DOHH2 (cell line): ENCODE data around the gene USH2A.

Source experiments
- H3F3A ChIP-seq: fragments of 200-600 bp; sonication (generic), shearing (Covaris generic); 2 replicates; pipeline ENCODE4 v1.6.0; 2016; ENCODE audit warnings: antibody characterized with exemption, mild to moderate bottlenecking; ENCODE audit not compliant: control insufficient read depth, insufficient read depth
- H3K27ac ChIP-seq: fragments of 200-600 bp; sonication (generic); 2 replicates; pipeline ENCODE4 v1.5.1; 2014; ENCODE audit warnings: low read depth, mild to moderate bottlenecking, low read length, moderate library complexity
- H3K27me3 ChIP-seq: fragments of 200-600 bp; sonication (generic); 2 replicates; pipeline ENCODE4 v1.6.1; 2014; ENCODE audit warnings: mild to moderate bottlenecking, low read length, mixed read lengths; ENCODE audit not compliant: control insufficient read depth
- H3K36me3 ChIP-seq: fragments of 200-600 bp; sonication (generic); 2 replicates; pipeline ENCODE4 v1.6.1; 2014; ENCODE audit warnings: mild to moderate bottlenecking, low read length, moderate library complexity, mixed read lengths; ENCODE audit not compliant: control insufficient read depth
- H3K4me1 ChIP-seq: fragments of 200-600 bp; sonication (generic); 2 replicates; pipeline ENCODE4 v1.6.1; 2014; ENCODE audit warnings: mild to moderate bottlenecking, low read length, mixed read lengths; ENCODE audit not compliant: control insufficient read depth
- H3K4me2 ChIP-seq: fragments of 200-600 bp; sonication (generic); 2 replicates; pipeline ENCODE4 v1.6.0; 2014; ENCODE audit warnings: mild to moderate bottlenecking, low read length, moderate library complexity
- H3K4me3 ChIP-seq: fragments of 200-600 bp; sonication (generic); 2 replicates; pipeline ENCODE4 v1.5.1; 2014; ENCODE audit warnings: mild to moderate bottlenecking, low read length, mixed read lengths
- H3K79me2 ChIP-seq: fragments of 200-600 bp; sonication (generic); 2 replicates; pipeline ENCODE4 v1.6.1; 2014; ENCODE audit warnings: mild to moderate bottlenecking, low read length, mixed read lengths; ENCODE audit not compliant: control insufficient read depth
- H3K9me2 ChIP-seq: fragments of 200-600 bp; sonication (generic); replicated peaks from 2 replicates; pipeline ENCODE4 v1.6.1; 2014; ENCODE audit warnings: mild to moderate bottlenecking, low read length, mixed read lengths; ENCODE audit not compliant: control insufficient read depth
- H3K9me3 ChIP-seq: fragments of 200-600 bp; sonication (generic); 2 replicates; pipeline ENCODE4 v1.6.1; 2014; ENCODE audit warnings: antibody characterized with exemption, low read length, mixed read lengths; ENCODE audit not compliant: control insufficient read depth, insufficient read depth
- H4K20me1 ChIP-seq: fragments of 200-600 bp; sonication (generic); 2 replicates; pipeline ENCODE4 v1.6.0; 2014; ENCODE audit warnings: low read depth, mild to moderate bottlenecking, antibody characterized with exemption, low read length, moderate library complexity; ENCODE audit not compliant: control insufficient read depth, insufficient read depth
- EZH2phosphoT487 ChIP-seq: fragments of 200-600 bp; sonication (generic); IDR thresholded peaks from 2 replicates; pipeline ENCODE4 v1.6.1; 2017; ENCODE audit warnings: borderline replicate concordance, mild to moderate bottlenecking, antibody characterized with exemption, low read length, moderate library complexity, mixed read lengths
- TF ChIP-seq, protein P1 (sequence below): fragments of 200-600 bp; sonication (generic); IDR thresholded peaks from one replicate; pipeline ENCODE4 v1.5.1; 2014; ENCODE audit warnings: antibody characterized with exemption, mild to moderate bottlenecking, low read depth, low read length; ENCODE audit not compliant: poor library complexity, severe bottlenecking

Gene USH2A

DNA sequence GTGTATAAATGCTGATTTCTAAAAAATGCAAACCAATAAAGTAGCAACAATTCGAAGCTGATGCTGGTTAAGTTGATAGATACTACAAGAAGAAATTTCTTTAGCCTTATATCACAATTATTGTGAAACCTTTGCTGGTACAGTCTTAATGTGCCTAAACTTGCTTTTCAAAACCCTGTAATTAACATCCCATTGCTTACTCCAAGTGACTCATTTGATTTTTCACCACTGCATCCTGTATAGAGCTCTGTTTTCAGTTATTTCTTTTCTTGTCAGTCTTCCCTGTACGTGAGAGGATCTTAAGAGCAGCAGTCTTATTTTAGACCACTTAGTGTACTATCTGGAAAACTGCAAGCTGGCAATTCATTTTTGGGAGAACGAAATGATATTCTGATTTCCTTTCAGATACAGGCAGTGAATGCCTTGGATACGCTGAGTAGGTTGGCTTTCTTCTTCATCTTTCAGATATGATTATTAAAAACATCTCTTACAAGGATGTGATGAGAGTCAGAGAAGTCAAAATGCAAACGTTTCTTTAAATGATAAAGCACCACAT is 645.8 kb downstream of the USH2A start:
- Histone ChIP-seq H3K27me3 (no peaks in the 10 kb centered on the region), H3K4me3 (no peak overlapping the region), H3K9me3 (no peaks in the 10 kb centered on the region), H3K27ac (no peak overlapping the region), H3K36me3 (no peaks in the 10 kb centered on the region), H4K20me1 (no peaks in the 10 kb centered on the region), H3K4me2 (no peak overlapping the region), H3K79me2 (no peaks in the 10 kb centered on the region), H3K4me1 (no peaks in the 10 kb centered on the region), H3K9me2 (no peaks in the 10 kb centered on the region), H3F3A (no peaks in the 10 kb centered on the region)
- TF ChIP-seq, protein P1, sequence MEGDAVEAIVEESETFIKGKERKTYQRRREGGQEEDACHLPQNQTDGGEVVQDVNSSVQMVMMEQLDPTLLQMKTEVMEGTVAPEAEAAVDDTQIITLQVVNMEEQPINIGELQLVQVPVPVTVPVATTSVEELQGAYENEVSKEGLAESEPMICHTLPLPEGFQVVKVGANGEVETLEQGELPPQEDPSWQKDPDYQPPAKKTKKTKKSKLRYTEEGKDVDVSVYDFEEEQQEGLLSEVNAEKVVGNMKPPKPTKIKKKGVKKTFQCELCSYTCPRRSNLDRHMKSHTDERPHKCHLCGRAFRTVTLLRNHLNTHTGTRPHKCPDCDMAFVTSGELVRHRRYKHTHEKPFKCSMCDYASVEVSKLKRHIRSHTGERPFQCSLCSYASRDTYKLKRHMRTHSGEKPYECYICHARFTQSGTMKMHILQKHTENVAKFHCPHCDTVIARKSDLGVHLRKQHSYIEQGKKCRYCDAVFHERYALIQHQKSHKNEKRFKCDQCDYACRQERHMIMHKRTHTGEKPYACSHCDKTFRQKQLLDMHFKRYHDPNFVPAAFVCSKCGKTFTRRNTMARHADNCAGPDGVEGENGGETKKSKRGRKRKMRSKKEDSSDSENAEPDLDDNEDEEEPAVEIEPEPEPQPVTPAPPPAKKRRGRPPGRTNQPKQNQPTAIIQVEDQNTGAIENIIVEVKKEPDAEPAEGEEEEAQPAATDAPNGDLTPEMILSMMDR, result no peak
- TF ChIP-seq EZH2phosphoT487, result no peak

DNA sequence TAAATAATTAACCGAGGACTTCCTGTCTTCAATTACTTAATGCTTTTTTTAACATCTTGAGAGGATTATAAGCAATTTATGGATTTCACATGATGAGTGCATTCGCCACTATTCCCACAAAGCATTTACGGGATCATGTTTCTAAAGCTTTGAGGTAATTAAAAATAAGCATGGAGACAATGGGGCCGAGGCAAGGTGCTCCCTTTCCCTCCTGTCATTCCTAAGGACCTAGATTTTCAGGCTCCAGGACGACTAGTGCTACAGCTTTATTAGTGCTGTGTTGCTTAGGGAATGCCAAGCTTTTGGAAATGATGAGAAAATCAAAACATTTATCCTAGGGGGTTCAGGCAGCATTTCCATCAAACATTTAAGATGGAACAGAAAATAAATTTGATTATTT is 646.9 kb downstream of the USH2A start:
- Histone ChIP-seq H3K36me3 (no peaks in the 10 kb centered on the region), H3K9me2 (no peaks in the 10 kb centered on the region)

DNA sequence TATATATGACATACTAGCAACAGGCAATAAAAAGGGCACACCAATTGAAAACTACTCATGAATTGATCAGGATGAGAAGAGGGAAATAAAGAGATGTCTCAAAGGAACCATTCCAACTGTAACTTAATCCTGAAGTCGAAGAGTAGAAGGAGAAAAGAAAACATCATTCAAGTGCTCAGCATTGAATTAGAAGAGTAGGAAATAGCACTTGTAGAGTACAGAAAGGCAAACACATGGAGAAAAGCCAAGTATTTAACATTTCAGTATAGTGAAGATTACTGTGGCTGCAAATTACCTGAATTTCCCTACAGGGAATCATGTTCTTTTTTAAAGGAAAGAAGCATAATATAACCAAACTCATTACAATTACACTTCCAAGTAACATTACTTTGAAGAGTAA is 651.1 kb downstream of the USH2A start:
- no peaks in the 10 kb centered on the region for H3F3A ChIP-seq
- H3K27me3 ChIP-seq, result no peaks in the 10 kb centered on the region
- H3K4me1 ChIP-seq, result no peaks in the 10 kb centered on the region
- H3K9me3 ChIP-seq, result no peaks in the 10 kb centered on the region
- no peaks in the 10 kb centered on the region for H3K79me2 ChIP-seq
- no peaks in the 10 kb centered on the region for H3K36me3 ChIP-seq
- H4K20me1 ChIP-seq, result no peaks in the 10 kb centered on the region
- no peaks in the 10 kb centered on the region for H3K9me2 ChIP-seq
- no peak overlapping the region for H3K4me2 ChIP-seq
- TF ChIP-seq EZH2phosphoT487, result no peak
- TF ChIP-seq, protein P1, result no peak
- H3K27ac ChIP-seq, result no peak overlapping the region
- H3K4me3 ChIP-seq, result no peak overlapping the region

More for the DNA sequence above, 646.9 kb downstream of the USH2A start:
- Histone ChIP-seq H3K27ac (no peak overlapping the region), H4K20me1 (no peaks in the 10 kb centered on the region), H3K27me3 (no peaks in the 10 kb centered on the region), H3F3A (no peaks in the 10 kb centered on the region), H3K4me1 (no peaks in the 10 kb centered on the region), H3K4me3 (no peak overlapping the region), H3K9me3 (no peaks in the 10 kb centered on the region), H3K79me2 (no peaks in the 10 kb centered on the region), H3K4me2 (no peak overlapping the region)
- TF ChIP-seq, protein P1, result no peak
- no peak for TF ChIP-seq EZH2phosphoT487

DNA sequence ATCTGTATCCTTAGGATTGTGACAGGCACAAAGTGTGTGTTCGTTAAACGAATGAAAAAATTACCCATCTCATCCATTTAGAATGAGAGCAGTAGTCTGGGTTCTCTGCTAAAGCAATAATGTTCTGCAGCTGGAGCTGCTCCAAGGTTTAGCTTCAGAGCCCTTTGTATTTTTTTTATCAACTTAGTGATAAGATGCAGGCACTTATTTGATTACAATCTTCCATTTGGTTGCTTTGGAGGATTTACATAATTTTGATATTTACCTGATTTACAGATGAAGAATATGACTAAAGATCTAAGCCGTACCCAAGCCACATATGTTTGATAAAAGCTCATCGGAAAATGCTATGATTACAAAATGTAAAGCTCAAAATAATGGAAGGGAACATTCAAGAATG is 654.9 kb downstream of the USH2A start:
- no peak overlapping the region for H3K27ac ChIP-seq
- H3K4me2 ChIP-seq, result no peak overlapping the region
- TF ChIP-seq, protein P1, result no peak
- TF ChIP-seq EZH2phosphoT487, result no peak

More for the DNA sequence above, 654.9 kb downstream of the USH2A start:
- Histone ChIP-seq H4K20me1 (no peaks in the 10 kb centered on the region), H3K9me2 (no peaks in the 10 kb centered on the region), H3K36me3 (no peaks in the 10 kb centered on the region), H3K4me1 (no peaks in the 10 kb centered on the region), H3K79me2 (no peaks in the 10 kb centered on the region), H3F3A (no peaks in the 10 kb centered on the region), H3K9me3 (no peaks in the 10 kb centered on the region), H3K4me3 (no peak overlapping the region), H3K27me3 (no peaks in the 10 kb centered on the region)
